ENCODE data around the gene MAGEF1.

MAGEF1 gene

GRCh38 chr3:184662187-184662586 is 49.7 kb downstream of the MAGEF1 start:
- DNase-seq, result no peak

GRCh38 chr3:184660931-184661330 is 50.9 kb downstream of the MAGEF1 start:
- no peak for DNase-seq
